Breast epithelium (tissue), 4 donors: ENCODE measurements around the gene REV3L. TPM values are rescaled to one million over a fixed set of nuclear protein-coding genes. Genes with fewer than 3 reads are reported as not detected.

Source experiments
- DNase-seq, 2 donors: peaks; one replicate each; pipeline ENCODE4 v3.0.0-alpha.2; 2019; ENCODE audit warnings: low spot score in 2 of 2
- H3K27ac ChIP-seq, 2 donors: fragments of 200-600 bp; sonication (generic) in 1 of 2; one replicate each; pipeline ENCODE4 v1.5.1; 2016 to 2019; ENCODE audit warnings: mild to moderate bottlenecking in 1 of 2
- H3K27me3 ChIP-seq, 2 donors: fragments of 200-600 bp; sonication (generic) in 1 of 2; one replicate each; pipeline versions ENCODE4 v1.5.1 to v1.6.0; 2017 to 2019; ENCODE audit warnings: control low read depth in 1 of 2, mild to moderate bottlenecking in 1 of 2
- H3K36me3 ChIP-seq: fragments of 200-600 bp; one replicate; pipeline ENCODE4 v1.5.1; 2019
- H3K4me1 ChIP-seq, 2 donors: fragments of 200-600 bp; sonication (generic); one replicate each; pipeline ENCODE4 v1.5.1; 2016 to 2019; ENCODE audit warnings: control low read depth in 1 of 2
- H3K4me3 ChIP-seq, 3 donors: fragments of 200-600 bp; sonication (generic); 1 replicate in 2 of 3; 2 replicates in 1 of 3; pipeline ENCODE4 v1.5.1; 2016 to 2019; ENCODE audit warnings: mild to moderate bottlenecking in 3 of 3, moderate library complexity in 2 of 3
- H3K9me3 ChIP-seq, 2 donors: fragments of 200-600 bp; sonication (generic) in 1 of 2; one replicate each; pipeline ENCODE4 v1.5.1; 2016 to 2019; ENCODE audit warnings: control low read depth in 1 of 2
- POLR2A ChIP-seq: fragments of 450-650 bp; IDR thresholded peaks from one replicate; pipeline ENCODE4 v1.6.1; 2016; ENCODE audit warnings: antibody characterized with exemption, mild to moderate bottlenecking, moderate library complexity
- POLR2AphosphoS5 ChIP-seq, 3 donors: sonication (generic); formaldehyde crosslinking; IDR thresholded peaks; one replicate each; pipeline ENCODE4 v1.6.1; 2017; ENCODE audit warnings: antibody characterized with exemption in 3 of 3
- intact Hi-C: fragments of 100-400 bp; cut with DNase I; formaldehyde crosslinking; loops from one replicate; pipeline ENCODE4 v1.15.1; 2023; ENCODE audit warnings: low total_unique reads
- total RNA-seq, 3 donors: library from RNA; depleted of rRNA; stranded (reverse); fragments of >200 nt; gene quantifications; one replicate each; pipeline ENCODE4 v1.1.0, GENCODE V29; 2016
- TF ChIP-seq, protein P1 (sequence below), 3 donors: fragments of 450-650 bp; IDR thresholded peaks; one replicate each; pipeline ENCODE4 v1.5.1; 2016 to 2017; ENCODE audit warnings: antibody characterized with exemption in 3 of 3, mild to moderate bottlenecking in 3 of 3, moderate library complexity in 3 of 3

The REV3L gene
- total RNA-seq, 3 donors from 2014 or later: 50.3 to 108 (median 82.3) TPM

DNA sequence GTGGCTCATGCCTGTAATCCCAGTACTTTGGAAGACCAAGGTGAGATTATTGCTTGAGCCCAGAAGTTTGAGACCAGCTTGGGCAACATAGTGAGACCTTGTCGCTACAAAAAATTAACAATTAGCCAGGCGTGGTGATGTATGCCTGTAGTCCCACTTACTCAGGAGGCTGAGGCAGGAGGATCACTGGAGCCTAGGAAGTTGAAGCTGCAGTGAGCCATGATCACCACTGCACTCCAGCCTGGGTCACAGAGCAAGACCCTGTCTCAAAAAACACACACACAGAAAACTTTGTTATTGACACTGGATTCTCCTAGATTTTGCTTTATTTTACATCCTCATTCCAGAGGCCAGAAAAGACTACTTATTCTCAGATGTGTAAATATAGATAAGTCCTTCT lies 9.5 kb upstream of the REV3L start:
- TF ChIP-seq POLR2AphosphoS5 (IDR thresholded peaks at IDR 0.05) (no peak), POLR2A (no peak)
- TF ChIP-seq, protein P1, sequence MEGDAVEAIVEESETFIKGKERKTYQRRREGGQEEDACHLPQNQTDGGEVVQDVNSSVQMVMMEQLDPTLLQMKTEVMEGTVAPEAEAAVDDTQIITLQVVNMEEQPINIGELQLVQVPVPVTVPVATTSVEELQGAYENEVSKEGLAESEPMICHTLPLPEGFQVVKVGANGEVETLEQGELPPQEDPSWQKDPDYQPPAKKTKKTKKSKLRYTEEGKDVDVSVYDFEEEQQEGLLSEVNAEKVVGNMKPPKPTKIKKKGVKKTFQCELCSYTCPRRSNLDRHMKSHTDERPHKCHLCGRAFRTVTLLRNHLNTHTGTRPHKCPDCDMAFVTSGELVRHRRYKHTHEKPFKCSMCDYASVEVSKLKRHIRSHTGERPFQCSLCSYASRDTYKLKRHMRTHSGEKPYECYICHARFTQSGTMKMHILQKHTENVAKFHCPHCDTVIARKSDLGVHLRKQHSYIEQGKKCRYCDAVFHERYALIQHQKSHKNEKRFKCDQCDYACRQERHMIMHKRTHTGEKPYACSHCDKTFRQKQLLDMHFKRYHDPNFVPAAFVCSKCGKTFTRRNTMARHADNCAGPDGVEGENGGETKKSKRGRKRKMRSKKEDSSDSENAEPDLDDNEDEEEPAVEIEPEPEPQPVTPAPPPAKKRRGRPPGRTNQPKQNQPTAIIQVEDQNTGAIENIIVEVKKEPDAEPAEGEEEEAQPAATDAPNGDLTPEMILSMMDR (IDR thresholded peaks at IDR 0.05): no peak
- H3K4me1 ChIP-seq: no peaks in the 10 kb centered on the region
- no peak overlapping the region for H3K4me3 ChIP-seq
- intact Hi-C loops: no loop called here
- no peaks in the 10 kb centered on the region for H3K36me3 ChIP-seq
- no peaks in the 10 kb centered on the region for H3K27me3 ChIP-seq
- no peak overlapping the region for H3K27ac ChIP-seq
- no peak for DNase-seq
- no peaks in the 10 kb centered on the region for H3K9me3 ChIP-seq

DNA sequence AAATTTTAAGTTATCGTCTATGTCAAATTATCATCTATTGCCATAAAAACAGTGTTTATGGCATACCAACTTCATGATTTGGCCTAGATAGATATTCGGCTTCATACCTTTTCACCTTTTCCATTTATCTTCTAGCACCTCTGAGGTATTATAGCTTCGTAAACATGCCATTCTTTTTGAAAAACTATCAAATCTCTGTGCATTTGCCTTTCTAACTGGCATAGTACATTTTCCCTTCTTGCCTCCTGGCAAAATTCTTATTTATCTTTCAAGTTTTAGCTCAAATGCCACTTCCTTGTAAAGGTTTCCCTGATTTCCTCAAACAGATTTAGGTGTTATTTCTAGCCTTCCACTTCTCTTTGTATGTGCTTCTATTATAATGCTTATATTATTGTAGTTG lies 7.0 kb upstream of the REV3L start:
- H3K36me3 ChIP-seq: no peaks in the 10 kb centered on the region
- TF ChIP-seq, protein P1 (IDR thresholded peaks at IDR 0.05): no peak
- TF ChIP-seq POLR2A (no peak), POLR2AphosphoS5 (IDR thresholded peaks at IDR 0.05) (no peak)
- no peak overlapping the region for H3K27ac ChIP-seq
- intact Hi-C loops: no loop called here
- H3K9me3 ChIP-seq: no peaks in the 10 kb centered on the region
- DNase-seq: no peak
- H3K27me3 ChIP-seq: no peaks in the 10 kb centered on the region
- H3K4me3 ChIP-seq: no peak overlapping the region
- H3K4me1 ChIP-seq: no peaks in the 10 kb centered on the region

DNA sequence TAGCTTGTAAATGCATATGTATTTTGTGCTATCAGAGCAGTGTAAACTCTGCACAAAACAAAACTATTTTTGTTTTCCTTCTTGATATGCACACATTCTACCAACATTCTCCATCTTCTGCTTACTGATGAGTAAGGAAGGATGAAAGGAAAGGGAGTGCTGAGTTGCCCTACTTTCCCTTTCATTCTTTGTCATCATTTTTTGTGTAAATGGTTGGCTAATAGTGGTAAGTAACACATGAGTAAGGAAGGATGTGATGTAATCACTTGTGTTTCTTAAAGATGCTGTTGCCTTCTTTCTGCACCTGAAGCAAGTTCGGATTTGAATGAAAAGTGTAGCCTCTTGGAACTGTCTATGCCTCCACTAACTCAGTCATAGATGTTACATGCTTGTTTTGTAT lies 4.6 kb upstream of the REV3L start:
- Histone ChIP-seq H3K27me3 (no peaks in the 10 kb centered on the region), H3K27ac (no peak overlapping the region), H3K9me3 (no peaks in the 10 kb centered on the region), H3K4me3 (no peak overlapping the region), H3K4me1 (no peaks in the 10 kb centered on the region), H3K36me3 (no peaks in the 10 kb centered on the region)
- TF ChIP-seq POLR2A: no peak
- no peak for TF ChIP-seq POLR2AphosphoS5 (IDR thresholded peaks at IDR 0.05)
- TF ChIP-seq, protein P1 (IDR thresholded peaks at IDR 0.05): no peak
- intact Hi-C loops: loop anchor here (10.0 kb wide), 1 partner anchor 117 kb away; the partner anchor contains the start of gene TRAF3IP2
- DNase-seq: no peak

DNA sequence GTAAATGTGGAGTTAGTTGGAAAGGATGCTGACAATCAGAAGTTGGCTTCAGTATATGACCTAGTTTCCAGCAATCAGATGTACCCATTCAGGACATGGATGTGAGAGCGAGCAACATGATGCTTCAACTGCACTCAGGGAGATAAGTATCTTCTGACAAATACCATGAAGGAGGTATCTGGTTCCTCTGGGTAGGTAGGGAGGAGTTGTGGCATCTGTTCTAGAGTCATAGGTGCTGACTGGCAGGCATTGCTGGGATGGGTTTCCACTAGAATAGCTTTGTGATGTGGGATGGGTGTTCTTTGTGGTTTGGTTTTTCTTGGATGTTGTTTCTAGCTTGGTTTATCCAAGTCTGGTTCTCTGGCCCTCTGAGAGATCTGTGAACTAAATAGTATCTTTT lies 3.9 kb upstream of the REV3L start:
- H3K4me1 ChIP-seq: no peaks in the 10 kb centered on the region
- no peak for TF ChIP-seq POLR2AphosphoS5 (IDR thresholded peaks at IDR 0.05)
- TF ChIP-seq, protein P1 (IDR thresholded peaks at IDR 0.05): no peak
- DNase-seq: no peak
- no peak overlapping the region for H3K27ac ChIP-seq
- intact Hi-C loops: loop anchor here (10.0 kb wide), 1 partner anchor 118 kb away; the partner anchor contains the start of gene TRAF3IP2
- no peaks in the 10 kb centered on the region for H3K9me3 ChIP-seq
- H3K27me3 ChIP-seq: no peaks in the 10 kb centered on the region
- no peak overlapping the region for H3K4me3 ChIP-seq
- no peaks in the 10 kb centered on the region for H3K36me3 ChIP-seq

DNA sequence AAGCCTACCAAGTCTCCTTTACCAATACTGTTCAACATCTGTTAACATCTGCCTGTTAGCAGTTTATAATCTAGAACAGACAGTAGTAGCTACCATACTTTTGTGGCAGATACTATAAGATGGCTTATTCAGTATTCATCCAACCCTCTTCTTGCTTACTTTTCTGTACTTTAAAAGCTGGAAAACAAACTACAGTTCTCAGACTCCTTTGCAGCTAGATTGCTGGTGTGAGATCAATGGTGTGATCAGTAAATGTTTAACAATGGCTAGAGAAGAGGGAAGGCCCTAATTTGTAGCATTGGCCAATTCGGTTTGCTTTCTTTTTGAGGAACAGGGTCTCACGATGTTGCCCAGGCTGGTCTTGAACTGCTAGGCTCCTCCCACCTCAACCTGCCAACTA lies 3.5 kb upstream of the REV3L start:
- no peaks in the 10 kb centered on the region for H3K4me1 ChIP-seq
- no peak overlapping the region for H3K4me3 ChIP-seq
- H3K27me3 ChIP-seq: no peaks in the 10 kb centered on the region
- TF ChIP-seq, protein P1 (IDR thresholded peaks at IDR 0.05): no peak
- TF ChIP-seq POLR2A: no peak
- no peak for TF ChIP-seq POLR2AphosphoS5 (IDR thresholded peaks at IDR 0.05)
- no peaks in the 10 kb centered on the region for H3K9me3 ChIP-seq
- intact Hi-C loops: loop anchor here (10.0 kb wide), 1 partner anchor 118 kb away; the partner anchor contains the start of gene TRAF3IP2
- no peak overlapping the region for H3K27ac ChIP-seq
- no peaks in the 10 kb centered on the region for H3K36me3 ChIP-seq
- DNase-seq: no peak
